Smooth muscle cell of the brain vasculature (primary cell): ENCODE measurements around the gene DZANK1.
"Not testable (repeated sequence)": the region's sequence is repeated elsewhere in the genome, so short reads cannot be mapped to it uniquely, and the experiment has no call there.

Experiments used
- DNase-seq: peaks from one replicate; pipeline ENCODE4 v3.0.0-alpha.2; 2012; ENCODE audit warnings: low read depth, low spot score

Gene DZANK1

GRCh38 chr20:18466894-18467730 lies at the start of gene DZANK1, which contains the start of gene POLR3F:
Gene DZANK1, minus strand, starts transcription at chr20:18467030. Its CDS starts 1,672 bp downstream, at chr20:18465358.
Gene POLR3F, plus strand, starts transcription at chr20:18467390. Its CDS starts 117 bp downstream, at chr20:18467507.
- peak; percentile 97 for DNase-seq

DNA sequence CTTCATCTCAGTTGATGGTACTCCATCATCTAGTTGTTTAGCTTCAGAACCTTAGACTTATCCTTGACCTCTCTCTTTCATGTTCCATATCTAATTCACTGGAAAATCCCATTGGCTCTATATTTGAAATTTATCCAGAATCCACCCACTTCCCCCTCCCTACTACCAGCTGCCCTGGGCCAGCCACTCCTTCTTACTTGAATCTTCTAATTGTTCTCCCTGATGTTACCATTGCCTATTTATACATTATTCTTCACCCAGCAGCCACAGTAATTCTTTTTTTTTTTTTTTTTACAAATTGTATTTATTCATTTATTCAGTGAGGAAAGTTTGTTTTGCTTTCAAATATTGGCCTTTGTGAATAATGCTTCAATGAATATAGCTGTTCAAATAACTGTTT lies 49.1 kb upstream of the DZANK1 start:
- no peak for DNase-seq

DNA sequence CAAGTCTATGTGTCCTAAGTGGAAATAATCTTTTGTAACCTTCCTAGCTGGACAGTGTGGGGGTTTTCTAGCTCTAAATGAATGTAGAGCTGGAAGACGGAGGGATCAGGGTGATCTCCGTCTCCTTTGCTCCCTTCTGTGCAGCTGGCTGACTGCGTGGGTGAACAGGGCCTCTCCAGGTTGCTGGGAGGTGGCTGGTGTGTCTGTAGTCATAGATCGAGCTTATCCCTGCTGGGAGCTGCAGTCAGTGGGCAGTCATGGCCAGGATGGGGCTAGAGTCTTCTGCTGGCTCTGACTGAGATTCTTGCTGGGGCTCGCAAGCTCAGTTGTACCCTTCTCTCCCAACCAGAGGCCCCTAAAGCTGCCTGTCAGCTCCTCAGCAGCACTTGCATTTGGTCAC lies 47.3 kb upstream of the DZANK1 start:
- DNase-seq = no peak

GRCh38 chr20:18513208-18513607 lies 46.4 kb upstream of the DZANK1 start:
- no peak for DNase-seq

- DNase-seq = no peak
These were observed 44.7 kb upstream of the DZANK1 start for GRCh38 chr20:18511571-18511970.

GRCh38 chr20:18507218-18508191 lies 40.7 kb upstream of the DZANK1 start, which contains the start of gene SEC23B:
Gene SEC23B, plus strand, starts transcription at chr20:18507940. Its CDS starts 2,896 bp downstream, at chr20:18510836.
- peak; percentile 94 for DNase-seq

DNA sequence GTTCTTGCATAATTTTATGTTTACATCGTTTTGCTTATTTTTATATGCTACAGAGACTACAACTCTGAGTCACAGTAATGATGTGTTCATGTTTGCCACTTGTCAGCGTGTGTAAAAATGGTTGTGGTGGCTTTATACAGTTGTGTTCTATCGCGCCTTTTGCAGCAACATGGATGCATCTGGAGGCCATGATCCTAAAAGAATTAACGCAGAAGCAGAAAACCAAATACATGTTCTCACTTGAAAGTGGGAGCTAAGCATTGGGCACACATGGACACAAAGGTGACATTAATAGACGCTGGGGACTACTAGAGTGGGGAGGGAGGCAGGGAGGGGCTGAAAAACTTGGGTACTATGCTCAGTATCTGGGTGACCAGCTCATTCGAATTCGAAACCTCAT lies 39.9 kb upstream of the DZANK1 start:
- no peak for DNase-seq

GRCh38 chr20:18504479-18505060 lies 37.7 kb upstream of the DZANK1 start:
- DNase-seq = no peak

DNA sequence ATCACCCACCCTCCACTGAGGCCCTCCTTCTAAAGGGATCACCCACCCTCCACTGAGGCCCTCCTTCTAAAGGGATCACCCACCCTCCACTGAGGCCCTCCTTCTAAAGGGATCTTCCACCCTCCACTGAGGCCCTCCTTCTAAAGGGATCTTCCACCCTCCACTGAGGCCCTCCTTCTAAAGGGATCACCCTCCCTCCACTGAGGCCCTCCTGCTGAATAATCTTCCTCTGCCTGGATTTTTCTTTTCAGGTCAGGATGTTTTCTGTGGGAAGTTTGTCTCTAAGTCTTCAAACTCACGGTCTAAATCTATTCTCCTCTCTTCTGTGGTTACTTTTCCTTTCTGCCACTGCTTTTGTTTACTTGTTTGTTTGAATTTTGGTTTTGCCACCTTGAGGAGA lies 34.8 kb upstream of the DZANK1 start:
- DNase-seq = not testable (repeated sequence)

- no peak for DNase-seq
These were observed 30.8 kb upstream of the DZANK1 start for GRCh38 chr20:18497603-18498002.

- peak; percentile 47 for DNase-seq
These were observed 30.1 kb upstream of the DZANK1 start, which contains the start of gene RBBP9 for GRCh38 chr20:18496740-18497592. Gene RBBP9, minus strand, starts transcription at chr20:18497225. Its CDS starts 58 bp downstream, at chr20:18497167.

DNA sequence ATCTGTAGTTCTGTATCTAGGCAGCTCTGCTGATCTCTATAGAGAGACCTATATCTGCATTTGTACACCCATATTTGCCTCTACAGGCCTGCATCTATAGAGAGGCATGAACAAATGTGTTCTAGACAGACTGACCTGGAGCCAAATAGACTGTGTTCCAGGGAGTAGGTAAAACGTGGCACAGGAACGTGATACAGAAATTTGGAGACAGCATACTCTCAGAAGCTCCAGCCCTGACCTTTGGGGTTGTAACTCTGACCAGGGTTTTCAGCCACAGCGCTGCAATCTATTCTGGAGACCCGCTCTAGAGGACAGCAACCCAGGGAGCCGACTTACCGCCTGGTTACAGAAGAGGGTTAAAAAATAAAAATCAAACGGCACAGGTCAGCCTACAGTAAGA lies 29.2 kb upstream of the DZANK1 start:
- DNase-seq = no peak

- no peak for DNase-seq
These were observed 21.5 kb upstream of the DZANK1 start for GRCh38 chr20:18488301-18488700.

GRCh38 chr20:18481596-18481995 lies 14.8 kb upstream of the DZANK1 start:
- no peak for DNase-seq

GRCh38 chr20:18477821-18478220 lies 11.0 kb upstream of the DZANK1 start:
- no peak for DNase-seq

DNA sequence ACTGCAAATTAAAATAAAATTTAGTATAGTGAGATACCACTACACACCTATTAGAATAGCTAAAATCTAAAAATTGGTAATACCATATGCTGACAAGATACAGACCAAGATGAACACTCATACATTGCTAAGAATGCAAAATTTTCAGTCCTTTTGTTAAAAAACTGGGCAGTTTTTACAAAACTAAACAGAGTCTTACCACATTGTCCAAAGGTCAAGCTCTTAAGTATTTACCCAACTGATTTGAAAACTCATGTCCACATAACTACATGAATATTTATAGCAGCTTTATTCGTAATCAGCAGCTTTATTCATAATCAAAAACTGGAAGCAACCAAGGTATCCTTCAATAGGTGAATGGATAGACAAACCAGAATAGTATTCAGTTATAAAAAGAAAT lies 10.4 kb upstream of the DZANK1 start:
- DNase-seq = no peak

DNA sequence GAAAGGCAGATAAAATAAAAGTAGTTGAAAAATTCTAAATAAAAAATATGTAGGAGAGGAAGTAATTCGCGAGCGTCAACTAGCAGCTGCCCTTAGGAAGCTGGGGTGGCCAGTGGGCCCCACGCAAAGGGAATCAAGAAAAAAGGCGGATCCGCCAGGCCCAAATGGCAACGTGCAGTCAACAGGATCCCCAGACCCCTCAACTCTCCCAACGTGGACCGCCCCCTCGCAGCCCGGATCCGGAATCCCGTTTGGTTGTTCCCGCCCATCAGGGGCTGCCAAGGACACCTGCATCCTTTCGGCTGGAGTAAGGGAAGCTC lies 296 bp downstream of the DZANK1 start:
- no peak for DNase-seq

GRCh38 chr20:18465536-18466200 lies 1.2 kb downstream of the DZANK1 start:
- DNase-seq = no peak

GRCh38 chr20:18456600-18456999 lies 10.2 kb downstream of the DZANK1 start:
- DNase-seq = no peak

DNA sequence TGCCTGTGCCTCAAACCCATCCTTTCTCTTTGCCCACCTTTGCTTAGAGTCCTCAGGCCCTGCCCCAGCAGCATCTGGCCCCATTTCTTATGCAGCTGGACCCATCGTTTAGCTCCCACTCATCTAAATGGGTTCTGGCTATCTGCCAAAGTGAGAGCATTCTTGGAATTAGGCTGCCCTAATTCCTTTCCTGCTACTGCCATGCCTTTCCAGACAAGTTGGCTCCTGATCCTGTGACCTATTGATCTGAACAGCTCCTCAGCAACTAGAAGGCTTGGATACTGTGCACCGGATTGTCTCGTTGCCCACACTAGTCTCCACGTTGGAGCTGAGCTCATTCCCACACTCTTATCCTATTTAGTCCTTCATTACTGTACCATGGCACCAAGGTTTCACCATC lies 22.9 kb downstream of the DZANK1 start:
- no peak for DNase-seq
